22Rv1 (cell line): ENCODE measurements around the gene LYRM9.
"Not testable (repeated sequence)": the region's sequence is repeated elsewhere in the genome, so short reads cannot be mapped to it uniquely, and the experiment has no call there.

Source experiments
- H3K27ac ChIP-seq: fragments of 450-650 bp; 2 replicates; pipeline ENCODE4 v1.5.1; 2017
- CTCF ChIP-seq: fragments of 450-650 bp; IDR thresholded peaks from 2 replicates; pipeline ENCODE4 v1.5.1; 2017; ENCODE audit warnings: mild to moderate bottlenecking
- ZFX ChIP-seq: fragments of 450-650 bp; IDR thresholded peaks from 2 replicates; pipeline ENCODE4 v1.6.1; 2017; ENCODE audit warnings: antibody characterized with exemption, borderline replicate concordance

The LYRM9 gene

GRCh38 chr17:27888067-27888466, 5.1 kb downstream of the LYRM9 start:
- H3K27ac ChIP-seq = no peak overlapping the region
- TF ChIP-seq CTCF (no peak), ZFX (no peak)

GRCh38 chr17:27886348-27886906, 6.7 kb downstream of the LYRM9 start:
- not testable (repeated sequence) for H3K27ac ChIP-seq

- TF ChIP-seq ZFX = no peak
- TF ChIP-seq CTCF = no peak
- H3K27ac ChIP-seq = no peak overlapping the region
Measured at GRCh38 chr17:27882162-27882840, 10.9 kb downstream of the LYRM9 start.

GRCh38 chr17:27879987-27880608, 13.1 kb downstream of the LYRM9 start:
- no peak overlapping the region for H3K27ac ChIP-seq
- no peak for TF ChIP-seq ZFX
- peak; percentile 79 for TF ChIP-seq CTCF

DNA sequence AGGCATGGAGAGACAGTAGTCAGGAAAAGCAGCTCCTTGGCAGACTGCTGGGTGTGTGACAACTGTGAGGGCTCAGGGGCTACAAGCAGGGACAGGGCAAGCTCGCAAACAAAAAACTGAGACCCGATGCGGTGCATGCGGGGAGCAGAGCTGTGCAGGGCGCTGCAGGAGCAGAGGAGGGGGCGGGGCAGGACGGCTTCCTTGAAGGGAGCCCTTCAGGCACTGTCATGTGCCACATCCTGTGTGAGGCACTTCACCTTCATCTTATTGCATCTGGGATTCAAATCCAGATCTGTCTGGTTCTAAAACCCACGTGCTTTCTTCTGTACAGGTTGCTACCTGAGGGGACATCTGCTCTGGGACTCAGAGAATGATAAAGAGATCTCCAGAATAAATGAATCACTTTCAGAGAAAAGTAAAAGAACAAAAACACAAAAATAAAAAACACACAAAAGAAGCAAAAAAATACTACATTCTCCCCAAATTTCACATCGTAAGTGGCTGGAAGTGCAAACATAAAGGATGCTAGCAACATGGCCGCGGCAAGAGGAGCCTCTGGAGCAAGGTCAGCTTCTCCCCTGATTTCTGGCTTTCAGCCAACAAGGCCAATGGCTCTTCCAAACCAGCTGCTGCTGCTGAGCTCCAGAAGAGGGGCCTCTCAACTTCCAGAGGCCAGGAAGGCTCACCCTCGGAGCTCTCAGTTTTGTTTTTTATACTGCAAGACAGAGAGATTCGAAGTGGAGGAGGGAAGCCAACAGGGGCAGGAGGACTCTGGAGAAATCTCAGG, 14.2 kb downstream of the LYRM9 start:
- no peak for TF ChIP-seq CTCF
- no peak for TF ChIP-seq ZFX
- no peak overlapping the region for H3K27ac ChIP-seq

DNA sequence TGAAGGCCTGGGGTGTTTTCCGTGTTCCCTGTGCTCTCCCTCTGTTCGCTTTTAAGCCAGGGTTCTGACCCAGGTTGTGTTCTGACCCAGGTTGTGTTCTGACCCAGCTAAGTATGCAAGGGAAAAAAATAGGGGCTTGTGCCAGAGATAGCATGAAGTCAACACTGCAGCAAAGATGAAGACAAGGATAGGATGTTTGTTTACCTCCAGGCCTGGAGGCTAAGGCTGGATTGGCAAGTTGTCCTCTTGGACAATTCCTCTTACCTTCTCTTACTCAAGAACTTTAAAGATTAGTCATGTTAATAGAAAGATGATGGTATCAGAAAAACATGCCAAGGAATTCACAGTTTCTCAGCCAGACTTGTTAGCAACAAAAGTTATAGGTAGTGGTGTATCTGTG, 19.4 kb downstream of the LYRM9 start:
- TF ChIP-seq ZFX (no peak), CTCF (no peak)

GRCh38 chr17:27873211-27873610, 20.0 kb downstream of the LYRM9 start:
- no peak overlapping the region for H3K27ac ChIP-seq
- no peak for TF ChIP-seq CTCF
- TF ChIP-seq ZFX = no peak

More for the DNA sequence above, 19.4 kb downstream of the LYRM9 start:
- no peak overlapping the region for H3K27ac ChIP-seq
